B cell (primary cell): ENCODE results near the gene MRC2.

Experiments
- CTCF ChIP-seq: fragments of 200-600 bp; IDR thresholded peaks from one replicate; pipeline ENCODE4 v1.8.0; 2022; ENCODE audit warnings: antibody characterized with exemption, mild to moderate bottlenecking
- EZH2 ChIP-seq: IDR thresholded peaks from 2 replicates; pipeline ENCODE4 v1.6.1; 2012; ENCODE audit warnings: borderline replicate concordance, low read depth, mild to moderate bottlenecking, moderate library complexity, low read length; ENCODE audit not compliant: insufficient read depth, poor library complexity, severe bottlenecking

- TF ChIP-seq CTCF (no peak), EZH2 (no peak)
These were observed 95.2 kb downstream of the MRC2 start for GRCh38 chr17:62722625-62723024.
